Lung (tissue), 12 donors: Measurements from ENCODE around the gene KCNK18. TPM values are rescaled to one million over a fixed set of nuclear protein-coding genes. Genes with fewer than 3 reads are reported as not detected.

Experiments
- ATAC-seq: fragments of 200-7000 bp; cut with Tn5 transposase; one replicate; pipeline ENCODE4 v1.9.1; 2020; ENCODE audit warnings: moderate number of reproducible peaks; ENCODE audit not compliant: insufficient read depth, low FRiP score
- DNase-seq, 3 donors: peaks; one replicate each; pipeline ENCODE4 v3.0.0-alpha.2; 2013 to 2017
- H3K27ac ChIP-seq, 2 donors: one replicate each; pipeline ENCODE4 v1.5.1; 2013; ENCODE audit warnings: mild to moderate bottlenecking in 2 of 2, moderate library complexity in 2 of 2, control low read depth in 1 of 2, inconsistent platforms in 1 of 2, low read depth in 1 of 2, low read length in 1 of 2
- H3K27me3 ChIP-seq, 3 donors: one replicate each; pipeline ENCODE4 v1.5.1; 2013; ENCODE audit warnings: low read length in 2 of 3; ENCODE audit not compliant: control insufficient read depth in 3 of 3, insufficient read depth in 3 of 3
- H3K36me3 ChIP-seq, 4 donors: one replicate each; pipeline ENCODE4 v1.5.1; 2013; ENCODE audit warnings: low read length in 4 of 4, mild to moderate bottlenecking in 1 of 4, moderate library complexity in 1 of 4; ENCODE audit not compliant: control insufficient read depth in 4 of 4, insufficient read depth in 4 of 4
- H3K4me1 ChIP-seq, 5 donors: one replicate each; pipeline ENCODE4 v1.5.1; 2013; ENCODE audit warnings: low read length in 5 of 5, mild to moderate bottlenecking in 2 of 5, moderate library complexity in 1 of 5; ENCODE audit not compliant: control insufficient read depth in 5 of 5, insufficient read depth in 5 of 5
- H3K4me3 ChIP-seq: one replicate; pipeline ENCODE4 v1.5.1; 2013; ENCODE audit warnings: mild to moderate bottlenecking, control low read depth, moderate library complexity
- H3K9ac ChIP-seq, 2 donors: one replicate each; pipeline ENCODE4 v1.5.1; 2013; ENCODE audit warnings: low read length in 2 of 2, control low read depth in 1 of 2; ENCODE audit not compliant: insufficient read depth in 1 of 2
- H3K9me3 ChIP-seq, 4 donors: one replicate each; pipeline ENCODE4 v1.5.1; 2013; ENCODE audit warnings: low read length in 3 of 4, mild to moderate bottlenecking in 1 of 4, moderate library complexity in 1 of 4; ENCODE audit not compliant: control insufficient read depth in 4 of 4, insufficient read depth in 3 of 4
- WGBS, 2 donors: extraction: QIAGEN DNeasy Blood & Tissue Kit; methylation state at CpG; one replicate each; pipeline ENCODE4 v1.1.7; 2013; 5-methylcytosine and 5-hydroxymethylcytosine counted together
- polyA plus RNA-seq, 2 donors: library from polyadenylated mRNA; stranded (reverse); fragments of 200-250 nt; gene quantifications; one replicate each; pipeline ENCODE4 v1.2.1, GENCODE V29; 2013
- total RNA-seq, 2 donors: library from RNA; depleted of rRNA in 1 of 2; stranded (reverse); fragments of >200 nt in 1 of 2; gene quantifications; one replicate each; pipeline ENCODE4 v1.2.1, GENCODE V29; 2014 to 2021
- TF ChIP-seq, protein P1 (sequence below): IDR thresholded peaks from 2 replicates; pipeline ENCODE4 v1.5.1; 2012; ENCODE audit warnings: mild to moderate bottlenecking; ENCODE audit errors: control extremely low read depth, extremely low read depth
- donor health status: control.
- donor health status: control.
- donor health status: Bipolar disorder and iron deficiency.
- donor health status: healthy.
- donor health status: DM: yes; HTN: yes; CAD: no.

KCNK18 gene
- total and polyA plus RNA-seq, 4 donors, result not detected

DNA sequence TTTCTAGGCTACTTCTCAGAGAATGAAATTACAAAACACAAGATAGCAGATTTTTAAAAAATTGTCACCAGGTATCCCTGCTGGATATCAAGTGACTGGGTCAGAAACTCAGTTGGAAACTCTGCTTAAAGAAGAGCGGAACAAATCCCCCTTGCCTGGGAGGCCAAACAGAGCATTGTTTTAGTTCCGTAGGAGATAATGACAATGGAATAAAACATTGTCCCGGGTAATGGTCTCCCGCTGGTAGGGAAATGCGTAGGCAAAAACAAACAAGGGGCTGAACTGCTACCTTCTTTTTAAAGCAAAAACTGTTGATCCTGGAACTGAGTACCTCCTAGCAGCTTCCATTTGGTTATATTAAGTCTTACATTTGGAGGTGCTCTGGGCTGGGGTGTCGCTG lies 37.9 kb upstream of the KCNK18 start:
- H3K9me3 ChIP-seq, result peaks cover 0 to 2% (median 0%) of the 10 kb centered on the region in 4 donors
- DNase-seq (no peak), ATAC-seq (no peak)
- H3K4me3 ChIP-seq, result no peak overlapping the region
- no peak overlapping the region for H3K9ac ChIP-seq
- TF ChIP-seq, protein P1, sequence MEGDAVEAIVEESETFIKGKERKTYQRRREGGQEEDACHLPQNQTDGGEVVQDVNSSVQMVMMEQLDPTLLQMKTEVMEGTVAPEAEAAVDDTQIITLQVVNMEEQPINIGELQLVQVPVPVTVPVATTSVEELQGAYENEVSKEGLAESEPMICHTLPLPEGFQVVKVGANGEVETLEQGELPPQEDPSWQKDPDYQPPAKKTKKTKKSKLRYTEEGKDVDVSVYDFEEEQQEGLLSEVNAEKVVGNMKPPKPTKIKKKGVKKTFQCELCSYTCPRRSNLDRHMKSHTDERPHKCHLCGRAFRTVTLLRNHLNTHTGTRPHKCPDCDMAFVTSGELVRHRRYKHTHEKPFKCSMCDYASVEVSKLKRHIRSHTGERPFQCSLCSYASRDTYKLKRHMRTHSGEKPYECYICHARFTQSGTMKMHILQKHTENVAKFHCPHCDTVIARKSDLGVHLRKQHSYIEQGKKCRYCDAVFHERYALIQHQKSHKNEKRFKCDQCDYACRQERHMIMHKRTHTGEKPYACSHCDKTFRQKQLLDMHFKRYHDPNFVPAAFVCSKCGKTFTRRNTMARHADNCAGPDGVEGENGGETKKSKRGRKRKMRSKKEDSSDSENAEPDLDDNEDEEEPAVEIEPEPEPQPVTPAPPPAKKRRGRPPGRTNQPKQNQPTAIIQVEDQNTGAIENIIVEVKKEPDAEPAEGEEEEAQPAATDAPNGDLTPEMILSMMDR, result no peak
- H3K27me3 ChIP-seq, result peaks cover 11 to 91% (median 84%) of the 10 kb centered on the region in 3 donors
- H3K4me1 ChIP-seq, result peaks cover 0 to 8% (median 0%) of the 10 kb centered on the region in 5 donors
- H3K36me3 ChIP-seq, result no peaks in the 10 kb centered on the region
- WGBS, 2 donors, result 11 to 13% methylated on average over 6 of the region's 6 CpGs
- H3K27ac ChIP-seq, result no peak overlapping the region

DNA sequence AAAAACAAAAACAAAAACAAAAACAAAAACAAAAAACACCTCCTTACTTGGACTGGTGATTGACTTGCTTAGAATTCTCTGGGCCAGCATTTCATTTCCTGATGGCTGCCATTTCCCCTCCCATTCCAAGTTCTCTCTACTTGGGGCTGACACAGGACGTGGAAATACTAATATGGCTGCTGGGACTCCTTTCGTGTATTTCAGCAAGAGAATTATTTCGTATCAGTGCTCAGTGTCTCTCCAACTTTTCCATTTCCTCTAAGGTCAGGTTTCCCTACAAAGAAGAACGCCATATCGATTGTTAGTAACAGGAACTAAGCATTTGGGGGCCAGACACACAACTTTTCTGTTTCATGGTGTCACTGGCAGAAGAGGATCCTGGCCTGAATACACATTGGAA lies 36.7 kb upstream of the KCNK18 start:
- Histone ChIP-seq H3K9me3 (peaks cover 0 to 2% (median 0%) of the 10 kb centered on the region in 4 donors), H3K27ac (no peak overlapping the region), H3K36me3 (no peaks in the 10 kb centered on the region), H3K27me3 (peaks cover 5 to 94% (median 88%) of the 10 kb centered on the region in 3 donors), H3K4me1 (peaks cover 0 to 10% (median 0%) of the 10 kb centered on the region in 5 donors), H3K9ac (no peak overlapping the region), H3K4me3 (no peak overlapping the region)
- WGBS, 2 donors, result 12 to 13% methylated on average over 5 of the region's 5 CpGs
- DNase-seq (no peak), ATAC-seq (no peak)
- TF ChIP-seq, protein P1, result no peak

DNA sequence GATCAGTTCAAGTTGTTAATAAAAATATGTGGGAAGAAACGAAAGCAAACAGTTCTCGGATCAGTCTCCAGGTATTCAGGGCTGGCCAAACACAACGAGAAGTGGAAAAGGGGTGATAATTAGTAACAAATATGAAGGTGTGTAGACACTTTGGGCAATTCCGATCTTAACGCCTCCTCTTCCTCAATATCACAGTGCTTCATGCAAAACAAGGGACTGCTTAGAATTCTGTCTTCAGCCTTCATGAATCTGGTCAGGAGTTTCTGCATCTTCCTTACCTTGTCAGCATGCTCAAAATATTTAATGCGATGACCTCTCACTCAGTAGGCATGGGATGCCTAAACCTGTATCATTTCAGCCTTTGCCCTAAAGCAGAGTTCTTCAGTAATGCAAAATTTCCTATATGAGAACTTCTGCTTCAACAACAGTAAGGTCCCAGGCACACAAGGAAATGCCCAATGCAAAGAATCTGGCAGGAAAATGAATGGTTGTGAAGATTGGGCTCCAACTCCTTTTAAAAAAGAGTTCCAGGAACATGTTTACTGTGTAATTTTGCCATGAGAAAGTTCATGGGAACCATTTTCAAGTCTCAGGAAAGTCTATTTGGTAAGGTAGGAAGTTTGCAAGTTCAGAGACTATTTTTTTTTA lies 35.8 kb upstream of the KCNK18 start:
- peaks cover 0 to 2% (median 0%) of the 10 kb centered on the region in 4 donors for H3K9me3 ChIP-seq
- peak in 1 of 3 donors; percentile 3 for DNase-seq
- WGBS, 2 donors, result 13 to 14% methylated on average over 6 of the region's 6 CpGs
- H3K9ac ChIP-seq, result no peak overlapping the region
- peaks cover 8 to 96% (median 92%) of the 10 kb centered on the region in 3 donors for H3K27me3 ChIP-seq
- ATAC-seq, result no peak
- no peak overlapping the region for H3K27ac ChIP-seq
- TF ChIP-seq, protein P1, result no peak
- H3K4me3 ChIP-seq, result no peak overlapping the region
- H3K36me3 ChIP-seq, result no peaks in the 10 kb centered on the region
- H3K4me1 ChIP-seq, result peaks cover 0 to 15% (median 0%) of the 10 kb centered on the region in 5 donors
